ENCODE results near the gene DHDH. TPM values are rescaled to one million over a fixed set of nuclear protein-coding genes. Genes with fewer than 3 reads are reported as not detected.
A peak's percentile ranks its signal among the peaks of the same experiment; 100 is the strongest.

DHDH gene
- total and polyA plus RNA-seq, 2 of the 13 experiments (the other 11 are each of a cell fraction or from before 2014, with no cell fraction given), result 0.13 to 0.91 TPM

DNA sequence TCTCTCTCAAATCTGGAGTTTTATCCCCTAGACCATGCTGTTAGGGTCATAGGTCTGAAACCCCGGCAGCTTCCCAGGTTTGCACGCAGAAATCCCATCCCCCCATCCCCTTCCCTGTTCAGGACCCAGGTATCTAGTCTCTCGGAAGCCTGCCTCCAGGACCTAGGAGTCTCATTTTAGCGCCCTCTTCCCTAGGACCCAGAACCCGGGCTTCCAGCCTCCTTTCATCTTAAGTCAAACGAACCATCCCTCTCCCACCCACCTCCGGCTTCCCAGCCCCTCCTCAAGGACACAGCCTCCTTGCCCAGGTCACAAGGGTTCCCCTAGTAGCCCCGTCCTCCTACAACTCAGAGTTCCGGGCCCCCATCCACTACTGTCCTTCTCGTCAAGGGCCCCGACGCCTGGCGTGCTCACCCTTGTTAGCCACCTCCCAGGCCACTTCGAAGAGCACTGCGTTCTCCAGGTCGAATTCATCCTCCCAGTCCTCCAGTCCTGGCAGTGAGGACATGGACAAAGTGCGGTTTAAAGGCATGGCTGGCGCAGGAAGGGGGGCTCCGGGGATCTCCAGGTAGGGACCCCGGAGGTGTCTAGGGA is 59.2 kb downstream of the DHDH start (continued):
- TF ChIP-seq ZNF777 (CRISPR knock-in tag; IDR thresholded peaks at IDR 0.05) (no peak), SMARCC2 (IDR thresholded peaks at IDR 0.05) (no peak), ZNF205 (CRISPR knock-in tag; IDR thresholded peaks at IDR 0.05) (no peak), ZNF354B (CRISPR knock-in tag; IDR thresholded peaks at IDR 0.05) (0 out of 2 replicates have a peak, but pooled peaks have one; percentile 62), ZNF629 (CRISPR knock-in tag; conservative IDR thresholded peaks at IDR 0.05) (no peak), KAT2B (IDR thresholded peaks at IDR 0.05; ENCODE audit: borderline replicate concordance, low read depth, low read length) (no peak), ZNF256 (CRISPR knock-in tag; conservative IDR thresholded peaks at IDR 0.05) (no peak), ZNF589 (CRISPR knock-in tag; conservative IDR thresholded peaks at IDR 0.05) (no peak), ZNF44 (CRISPR knock-in tag; IDR thresholded peaks at IDR 0.05) (no peak), ZNF547 (CRISPR knock-in tag; IDR thresholded peaks at IDR 0.05) (no peak), ZNF460 (CRISPR knock-in tag; IDR thresholded peaks at IDR 0.05; ENCODE audit: borderline replicate concordance) (no peak), ZNF747 (CRISPR knock-in tag; IDR thresholded peaks at IDR 0.05; ENCODE audit: borderline replicate concordance) (peak; percentile 35; the same call in 1 of the 2 replicates)
- TF ChIP-seq, protein P1, sequence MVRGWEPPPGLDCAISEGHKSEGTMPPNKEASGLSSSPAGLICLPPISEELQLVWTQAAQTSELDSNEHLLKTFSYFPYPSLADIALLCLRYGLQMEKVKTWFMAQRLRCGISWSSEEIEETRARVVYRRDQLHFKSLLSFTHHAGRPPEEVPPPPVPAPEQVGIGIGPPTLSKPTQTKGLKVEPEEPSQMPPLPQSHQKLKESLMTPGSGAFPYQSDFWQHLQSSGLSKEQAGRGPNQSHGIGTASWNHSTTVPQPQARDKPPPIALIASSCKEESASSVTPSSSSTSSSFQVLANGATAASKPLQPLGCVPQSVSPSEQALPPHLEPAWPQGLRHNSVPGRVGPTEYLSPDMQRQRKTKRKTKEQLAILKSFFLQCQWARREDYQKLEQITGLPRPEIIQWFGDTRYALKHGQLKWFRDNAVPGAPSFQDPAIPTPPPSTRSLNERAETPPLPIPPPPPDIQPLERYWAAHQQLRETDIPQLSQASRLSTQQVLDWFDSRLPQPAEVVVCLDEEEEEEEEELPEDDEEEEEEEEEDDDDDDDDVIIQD (CRISPR knock-in tag; IDR thresholded peaks at IDR 0.05; ENCODE audit: low read depth), result no peak
- TF ChIP-seq, protein P2, sequence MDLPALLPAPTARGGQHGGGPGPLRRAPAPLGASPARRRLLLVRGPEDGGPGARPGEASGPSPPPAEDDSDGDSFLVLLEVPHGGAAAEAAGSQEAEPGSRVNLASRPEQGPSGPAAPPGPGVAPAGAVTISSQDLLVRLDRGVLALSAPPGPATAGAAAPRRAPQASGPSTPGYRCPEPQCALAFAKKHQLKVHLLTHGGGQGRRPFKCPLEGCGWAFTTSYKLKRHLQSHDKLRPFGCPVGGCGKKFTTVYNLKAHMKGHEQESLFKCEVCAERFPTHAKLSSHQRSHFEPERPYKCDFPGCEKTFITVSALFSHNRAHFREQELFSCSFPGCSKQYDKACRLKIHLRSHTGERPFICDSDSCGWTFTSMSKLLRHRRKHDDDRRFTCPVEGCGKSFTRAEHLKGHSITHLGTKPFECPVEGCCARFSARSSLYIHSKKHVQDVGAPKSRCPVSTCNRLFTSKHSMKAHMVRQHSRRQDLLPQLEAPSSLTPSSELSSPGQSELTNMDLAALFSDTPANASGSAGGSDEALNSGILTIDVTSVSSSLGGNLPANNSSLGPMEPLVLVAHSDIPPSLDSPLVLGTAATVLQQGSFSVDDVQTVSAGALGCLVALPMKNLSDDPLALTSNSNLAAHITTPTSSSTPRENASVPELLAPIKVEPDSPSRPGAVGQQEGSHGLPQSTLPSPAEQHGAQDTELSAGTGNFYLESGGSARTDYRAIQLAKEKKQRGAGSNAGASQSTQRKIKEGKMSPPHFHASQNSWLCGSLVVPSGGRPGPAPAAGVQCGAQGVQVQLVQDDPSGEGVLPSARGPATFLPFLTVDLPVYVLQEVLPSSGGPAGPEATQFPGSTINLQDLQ (CRISPR knock-in tag; IDR thresholded peaks at IDR 0.05), result no peak
- TF ChIP-seq, protein P3, sequence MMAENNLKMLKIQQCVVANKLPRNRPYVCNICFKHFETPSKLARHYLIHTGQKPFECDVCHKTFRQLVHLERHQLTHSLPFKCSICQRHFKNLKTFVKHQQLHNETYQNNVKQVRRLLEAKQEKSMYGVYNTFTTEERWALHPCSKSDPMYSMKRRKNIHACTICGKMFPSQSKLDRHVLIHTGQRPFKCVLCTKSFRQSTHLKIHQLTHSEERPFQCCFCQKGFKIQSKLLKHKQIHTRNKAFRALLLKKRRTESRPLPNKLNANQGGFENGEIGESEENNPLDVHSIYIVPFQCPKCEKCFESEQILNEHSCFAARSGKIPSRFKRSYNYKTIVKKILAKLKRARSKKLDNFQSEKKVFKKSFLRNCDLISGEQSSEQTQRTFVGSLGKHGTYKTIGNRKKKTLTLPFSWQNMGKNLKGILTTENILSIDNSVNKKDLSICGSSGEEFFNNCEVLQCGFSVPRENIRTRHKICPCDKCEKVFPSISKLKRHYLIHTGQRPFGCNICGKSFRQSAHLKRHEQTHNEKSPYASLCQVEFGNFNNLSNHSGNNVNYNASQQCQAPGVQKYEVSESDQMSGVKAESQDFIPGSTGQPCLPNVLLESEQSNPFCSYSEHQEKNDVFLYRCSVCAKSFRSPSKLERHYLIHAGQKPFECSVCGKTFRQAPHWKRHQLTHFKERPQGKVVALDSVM (CRISPR knock-in tag; IDR thresholded peaks at IDR 0.05), result peak; percentile 7; the same call in 1 of the 2 replicates
- TF ChIP-seq, protein P4, sequence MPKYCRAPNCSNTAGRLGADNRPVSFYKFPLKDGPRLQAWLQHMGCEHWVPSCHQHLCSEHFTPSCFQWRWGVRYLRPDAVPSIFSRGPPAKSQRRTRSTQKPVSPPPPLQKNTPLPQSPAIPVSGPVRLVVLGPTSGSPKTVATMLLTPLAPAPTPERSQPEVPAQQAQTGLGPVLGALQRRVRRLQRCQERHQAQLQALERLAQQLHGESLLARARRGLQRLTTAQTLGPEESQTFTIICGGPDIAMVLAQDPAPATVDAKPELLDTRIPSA (CRISPR knock-in tag; IDR thresholded peaks at IDR 0.05; ENCODE audit: borderline replicate concordance), result no peak
- TF ChIP-seq, protein P5, sequence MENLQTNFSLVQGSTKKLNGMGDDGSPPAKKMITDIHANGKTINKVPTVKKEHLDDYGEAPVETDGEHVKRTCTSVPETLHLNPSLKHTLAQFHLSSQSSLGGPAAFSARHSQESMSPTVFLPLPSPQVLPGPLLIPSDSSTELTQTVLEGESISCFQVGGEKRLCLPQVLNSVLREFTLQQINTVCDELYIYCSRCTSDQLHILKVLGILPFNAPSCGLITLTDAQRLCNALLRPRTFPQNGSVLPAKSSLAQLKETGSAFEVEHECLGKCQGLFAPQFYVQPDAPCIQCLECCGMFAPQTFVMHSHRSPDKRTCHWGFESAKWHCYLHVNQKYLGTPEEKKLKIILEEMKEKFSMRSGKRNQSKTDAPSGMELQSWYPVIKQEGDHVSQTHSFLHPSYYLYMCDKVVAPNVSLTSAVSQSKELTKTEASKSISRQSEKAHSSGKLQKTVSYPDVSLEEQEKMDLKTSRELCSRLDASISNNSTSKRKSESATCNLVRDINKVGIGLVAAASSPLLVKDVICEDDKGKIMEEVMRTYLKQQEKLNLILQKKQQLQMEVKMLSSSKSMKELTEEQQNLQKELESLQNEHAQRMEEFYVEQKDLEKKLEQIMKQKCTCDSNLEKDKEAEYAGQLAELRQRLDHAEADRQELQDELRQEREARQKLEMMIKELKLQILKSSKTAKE (CRISPR knock-in tag; IDR thresholded peaks at IDR 0.05; ENCODE audit: borderline replicate concordance), result peak; percentile 31; the same call in 1 of the 2 replicates
- TF ChIP-seq, protein P6, sequence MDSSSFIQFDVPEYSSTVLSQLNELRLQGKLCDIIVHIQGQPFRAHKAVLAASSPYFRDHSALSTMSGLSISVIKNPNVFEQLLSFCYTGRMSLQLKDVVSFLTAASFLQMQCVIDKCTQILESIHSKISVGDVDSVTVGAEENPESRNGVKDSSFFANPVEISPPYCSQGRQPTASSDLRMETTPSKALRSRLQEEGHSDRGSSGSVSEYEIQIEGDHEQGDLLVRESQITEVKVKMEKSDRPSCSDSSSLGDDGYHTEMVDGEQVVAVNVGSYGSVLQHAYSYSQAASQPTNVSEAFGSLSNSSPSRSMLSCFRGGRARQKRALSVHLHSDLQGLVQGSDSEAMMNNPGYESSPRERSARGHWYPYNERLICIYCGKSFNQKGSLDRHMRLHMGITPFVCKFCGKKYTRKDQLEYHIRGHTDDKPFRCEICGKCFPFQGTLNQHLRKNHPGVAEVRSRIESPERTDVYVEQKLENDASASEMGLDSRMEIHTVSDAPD (CRISPR knock-in tag; IDR thresholded peaks at IDR 0.05), result 0 out of 2 replicates have a peak, but pooled peaks have one; percentile 23
